GM19025 (cell line): Measurements from ENCODE around the gene CAGE1.

Source experiments
- ATAC-seq: cut with Tn5 transposase; IDR thresholded peaks from one replicate; pipeline ENCODE4 v1.9.1; 2021; ENCODE audit warnings: mild to moderate bottlenecking, low read depth, moderate library complexity; ENCODE audit not compliant: unreplicated experiment

Gene CAGE1

GRCh38 chr6:7312616-7313504, 76.7 kb downstream of the CAGE1 start, which contains the start of gene SSR1:
TSS of gene SSR1 (minus strand) at chr6:7313199. CDS start at chr6:7313120, 79 bp downstream.
- ATAC-seq: peak; percentile 98

- no peak for ATAC-seq
These were observed 77.5 kb downstream of the CAGE1 start for GRCh38 chr6:7311917-7312615.

GRCh38 chr6:7311176-7311575, 78.4 kb downstream of the CAGE1 start:
- ATAC-seq: no peak

GRCh38 chr6:7309050-7309449, 80.5 kb downstream of the CAGE1 start:
- no peak for ATAC-seq

GRCh38 chr6:7307533-7307932, 82.0 kb downstream of the CAGE1 start:
- ATAC-seq: no peak

- no peak for ATAC-seq
These were observed 84.7 kb downstream of the CAGE1 start for GRCh38 chr6:7304821-7305220.

GRCh38 chr6:7301702-7302101, 87.8 kb downstream of the CAGE1 start:
- no peak for ATAC-seq

GRCh38 chr6:7300926-7301325, 88.6 kb downstream of the CAGE1 start:
- ATAC-seq: no peak

- ATAC-seq: no peak
These were observed 91.4 kb downstream of the CAGE1 start for GRCh38 chr6:7298113-7298512.

- ATAC-seq: no peak
These were observed 92.9 kb downstream of the CAGE1 start for GRCh38 chr6:7296602-7297001.

- no peak for ATAC-seq
These were observed 93.6 kb downstream of the CAGE1 start for GRCh38 chr6:7295916-7296315.

GRCh38 chr6:7292596-7293255, 96.8 kb downstream of the CAGE1 start:
- ATAC-seq: no peak

GRCh38 chr6:7290079-7290478, 99.5 kb downstream of the CAGE1 start:
- no peak for ATAC-seq

- ATAC-seq: no peak
These were observed 104.1 kb downstream of the CAGE1 start for GRCh38 chr6:7285416-7285815.

GRCh38 chr6:7283676-7284075, 105.9 kb downstream of the CAGE1 start:
- no peak for ATAC-seq

GRCh38 chr6:7282097-7282906, 107.2 kb downstream of the CAGE1 start:
- no peak for ATAC-seq
